Neuronal stem cell (in vitro differentiated cells): ENCODE measurements around the gene ADAP1.

Experiments used
- DNase-seq: peaks from one replicate; pipeline ENCODE4 v3.0.0-alpha.2; 2013; ENCODE audit warnings: low spot score
- H2AFZ ChIP-seq: one replicate; pipeline ENCODE4 v1.6.1; 2013; ENCODE audit warnings: mild to moderate bottlenecking, low read length, inconsistent platforms
- H2AK5ac ChIP-seq: 2 replicates; pipeline ENCODE4 v1.6.1; 2013; ENCODE audit warnings: low read depth, mild to moderate bottlenecking, inconsistent platforms, low read length, moderate library complexity, mixed read lengths
- H2BK120ac ChIP-seq: 2 replicates; pipeline ENCODE4 v1.6.1; 2013; ENCODE audit warnings: low read depth, mild to moderate bottlenecking, inconsistent platforms, low read length, moderate library complexity, mixed read lengths
- H2BK12ac ChIP-seq: one replicate; pipeline ENCODE4 v1.6.1; 2013; ENCODE audit warnings: low read length, inconsistent platforms
- H2BK15ac ChIP-seq: 2 replicates; pipeline ENCODE4 v1.6.1; 2013; ENCODE audit warnings: mild to moderate bottlenecking, low read length, inconsistent platforms, mixed read lengths
- H2BK5ac ChIP-seq: one replicate; pipeline ENCODE4 v1.6.1; 2013; ENCODE audit warnings: inconsistent platforms, mild to moderate bottlenecking, low read length, moderate library complexity
- H3K14ac ChIP-seq: one replicate; pipeline ENCODE4 v1.6.1; 2013; ENCODE audit warnings: low read length, inconsistent platforms
- H3K18ac ChIP-seq: 2 replicates; pipeline ENCODE4 v1.6.1; 2013; ENCODE audit warnings: low read length, inconsistent platforms
- H3K23ac ChIP-seq: 2 replicates; pipeline ENCODE4 v1.6.1; 2013; ENCODE audit warnings: low read depth, mild to moderate bottlenecking, mixed read lengths, low read length, inconsistent platforms; ENCODE audit not compliant: poor library complexity
- H3K27ac ChIP-seq: replicated peaks from 3 replicates; pipeline ENCODE4 v1.5.1; 2013; ENCODE audit warnings: low read length, inconsistent platforms
- H3K27me3 ChIP-seq, 3 experiments: 2 replicates each; pipeline ENCODE4 v1.6.1; 2013; ENCODE audit warnings: low read length in 3 of 3, mild to moderate bottlenecking in 2 of 3, inconsistent platforms in 1 of 3, low read depth in 1 of 3, mixed read lengths in 1 of 3, moderate library complexity in 1 of 3; ENCODE audit not compliant: control insufficient read depth in 3 of 3, insufficient read depth in 3 of 3
- H3K36me3 ChIP-seq, 2 donors: replicated peaks in 1 of 2; 2 replicates each; pipeline ENCODE4 v1.6.1; 2013; ENCODE audit warnings: low read length in 2 of 2; ENCODE audit not compliant: control insufficient read depth in 2 of 2, insufficient read depth in 2 of 2
- H3K4ac ChIP-seq: 2 replicates; pipeline ENCODE4 v1.6.1; 2013; ENCODE audit warnings: inconsistent platforms, mild to moderate bottlenecking, low read length, moderate library complexity
- H3K4me1 ChIP-seq, 2 donors: 1 replicate in 1 of 2; 2 replicates in 1 of 2; pipeline ENCODE4 v1.6.1; 2013; ENCODE audit warnings: low read length in 2 of 2, low read depth in 1 of 2; ENCODE audit not compliant: control insufficient read depth in 2 of 2, insufficient read depth in 1 of 2
- H3K4me2 ChIP-seq: one replicate; pipeline ENCODE4 v1.6.1; 2013; ENCODE audit warnings: mild to moderate bottlenecking, low read length, inconsistent platforms; ENCODE audit not compliant: insufficient read depth, poor library complexity, severe bottlenecking
- H3K4me3 ChIP-seq, 2 donors: 2 replicates each; pipeline ENCODE4 v1.5.1; 2013; ENCODE audit warnings: low read length in 2 of 2, mild to moderate bottlenecking in 2 of 2, inconsistent platforms in 1 of 2, moderate library complexity in 1 of 2
- H3K79me1 ChIP-seq: one replicate; pipeline ENCODE4 v1.6.1; 2013; ENCODE audit warnings: low read depth, mild to moderate bottlenecking, inconsistent platforms, low read length, moderate library complexity
- H3K9ac ChIP-seq: one replicate; pipeline ENCODE4 v1.6.1; 2013; ENCODE audit warnings: mild to moderate bottlenecking, low read depth, low read length, inconsistent platforms; ENCODE audit not compliant: poor library complexity
- H3K9me3 ChIP-seq, 2 donors: replicated peaks in 1 of 2; 2 replicates each; pipeline versions ENCODE3 to v1.6.1; 2013; ENCODE audit warnings: low read length in 2 of 2, mild to moderate bottlenecking in 2 of 2, inconsistent platforms in 1 of 2, low read depth in 1 of 2, mixed read lengths in 1 of 2, moderate library complexity in 1 of 2; ENCODE audit not compliant: control insufficient read depth in 2 of 2, insufficient read depth in 1 of 2
- H4K8ac ChIP-seq: one replicate; pipeline ENCODE4 v1.6.1; 2013; ENCODE audit warnings: low read depth, mild to moderate bottlenecking, inconsistent platforms, low read length, moderate library complexity
- H4K91ac ChIP-seq: one replicate; pipeline ENCODE4 v1.6.1; 2013; ENCODE audit warnings: low read length, low read depth, mild to moderate bottlenecking, inconsistent platforms; ENCODE audit not compliant: poor library complexity
- WGBS, 2 donors: extraction: QIAGEN DNeasy Blood & Tissue Kit; methylation state at CpG; one replicate each; pipeline ENCODE4 v1.1.7; 2013; ENCODE audit warnings: missing lambda C conversion rate in 2 of 2, mixed read lengths in 1 of 2; ENCODE audit not compliant: insufficient read length in 2 of 2, insufficient replicate concordance in 1 of 2; ENCODE audit errors: extremely low coverage in 2 of 2; 5-methylcytosine and 5-hydroxymethylcytosine counted together

The ADAP1 gene

DNA sequence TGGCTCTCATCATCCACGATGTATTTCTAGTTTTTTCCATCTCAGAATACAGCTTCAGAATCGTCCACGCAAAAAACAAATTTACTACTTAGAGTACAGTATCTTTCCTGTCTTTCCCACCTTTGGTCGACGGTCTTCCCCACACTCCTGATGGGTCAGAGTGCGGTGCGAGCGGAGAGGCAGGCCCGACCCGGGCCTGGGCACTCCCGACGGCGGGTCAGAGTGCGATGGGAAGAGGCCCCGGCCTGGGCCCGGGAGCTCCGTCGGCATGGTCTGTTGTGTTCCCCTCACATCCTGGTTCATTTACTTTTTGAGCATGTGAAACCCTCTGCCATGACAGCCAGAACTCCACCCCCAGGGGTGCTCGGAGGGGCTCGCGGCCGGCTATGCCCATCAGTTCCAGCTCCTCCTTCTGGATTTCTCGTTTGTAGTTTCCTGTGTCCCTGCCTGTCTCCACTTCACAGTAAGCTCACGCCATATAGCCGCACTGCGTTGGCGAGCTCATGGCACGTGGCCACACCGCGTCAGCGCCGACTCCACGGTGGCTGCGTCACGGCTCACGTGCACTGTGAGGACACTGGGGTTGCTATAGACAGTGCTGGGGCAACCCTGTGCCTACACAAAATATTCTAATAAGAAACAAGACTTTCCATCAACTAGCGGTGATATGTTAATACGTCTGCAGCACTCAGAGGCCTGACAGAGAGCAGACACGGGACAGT is 13.0 kb upstream of the ADAP1 start:
- WGBS, 2 donors = no CpG with 5 or more reads among the region's 39 CpGs

DNA sequence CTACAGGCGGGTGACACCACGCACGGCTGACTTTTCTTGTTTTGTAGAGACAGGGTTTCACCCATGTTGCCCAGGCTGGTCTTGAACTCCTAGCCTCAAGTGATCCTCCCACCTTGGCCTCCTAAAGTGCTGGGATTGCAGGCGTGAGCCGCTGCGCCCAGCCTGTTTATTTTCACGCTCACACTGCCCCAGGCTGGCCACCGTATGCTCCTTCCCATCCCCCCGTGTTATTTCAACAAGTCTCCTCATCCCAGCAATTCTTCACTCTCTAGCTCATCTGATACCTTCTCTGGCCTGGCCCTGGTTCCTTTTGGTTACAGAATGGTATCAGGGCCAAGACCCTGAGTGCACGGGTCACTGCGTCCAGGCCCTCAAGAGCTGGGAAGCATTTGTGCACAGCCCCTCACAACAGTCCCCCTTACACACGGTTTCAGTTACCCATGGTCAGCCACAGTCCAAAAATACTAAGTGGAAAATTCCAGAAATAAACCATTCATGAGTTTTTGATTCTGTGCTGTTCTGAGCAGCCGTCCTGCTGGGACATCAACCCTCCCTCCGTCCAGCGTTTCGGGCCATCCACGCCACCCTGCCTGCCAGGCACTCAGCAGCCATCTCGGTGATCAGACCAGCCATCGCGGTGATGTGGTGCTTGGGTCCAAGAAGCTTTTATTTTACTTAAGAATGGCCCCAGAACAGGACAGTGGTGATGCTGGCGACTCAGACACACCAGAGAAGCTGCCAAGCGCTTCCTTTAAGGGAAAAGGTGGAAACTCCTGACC is 12.0 kb upstream of the ADAP1 start:
- peaks cover 13% of the 10 kb centered on the region for H3K79me1 ChIP-seq
- H3K4me2 ChIP-seq = no peak overlapping the region
- H3K9ac ChIP-seq = no peak overlapping the region
- no peak overlapping the region for H2BK120ac ChIP-seq
- H3K27me3 ChIP-seq = no peaks in the 10 kb centered on the region
- no CpG with 5 or more reads among the region's 22 CpGs for WGBS, 2 donors
- no peak overlapping the region for H3K27ac ChIP-seq
- no peak overlapping the region for H3K23ac ChIP-seq
- no peak overlapping the region for H2BK15ac ChIP-seq
- H3K14ac ChIP-seq = no peak overlapping the region
- no peak overlapping the region for H3K4ac ChIP-seq
- H4K8ac ChIP-seq = no peak overlapping the region
- peaks cover 21 to 51% of the 10 kb centered on the region in 2 donors for H3K36me3 ChIP-seq
- H2AFZ ChIP-seq = no peak overlapping the region
- H2BK5ac ChIP-seq = no peak overlapping the region
- peaks cover 4 to 13% of the 10 kb centered on the region in 2 donors for H3K4me1 ChIP-seq
- H3K18ac ChIP-seq = no peak overlapping the region
- no peak for DNase-seq
- no peak overlapping the region for H2AK5ac ChIP-seq
- no peak overlapping the region for H4K91ac ChIP-seq
- no peak overlapping the region for H2BK12ac ChIP-seq
- no peak overlapping the region for H3K4me3 ChIP-seq
- no peaks in the 10 kb centered on the region for H3K9me3 ChIP-seq

More for the DNA sequence above, 13.0 kb upstream of the ADAP1 start:
- peak overlapping the region in 1 of 2 donors; percentile 40 for H3K4me3 ChIP-seq
- H3K36me3 ChIP-seq = peaks cover 26 to 60% of the 10 kb centered on the region in 2 donors
- H3K14ac ChIP-seq = no peak overlapping the region
- H3K9ac ChIP-seq = no peak overlapping the region
- H4K8ac ChIP-seq = no peak overlapping the region
- H3K18ac ChIP-seq = no peak overlapping the region
- no peaks in the 10 kb centered on the region for H3K27me3 ChIP-seq
- H2AFZ ChIP-seq = no peak overlapping the region
- H3K4me2 ChIP-seq = no peak overlapping the region
- no peak for DNase-seq
- no peak overlapping the region for H2BK15ac ChIP-seq
- peaks cover 4 to 13% of the 10 kb centered on the region in 2 donors for H3K4me1 ChIP-seq
- H2BK120ac ChIP-seq = no peak overlapping the region
- H4K91ac ChIP-seq = no peak overlapping the region
- H2AK5ac ChIP-seq = no peak overlapping the region
- no peak overlapping the region for H2BK12ac ChIP-seq
- H3K9me3 ChIP-seq = no peaks in the 10 kb centered on the region
- H3K4ac ChIP-seq = no peak overlapping the region
- H3K27ac ChIP-seq = no peak overlapping the region
- H2BK5ac ChIP-seq = no peak overlapping the region
- no peak overlapping the region for H3K23ac ChIP-seq
- H3K79me1 ChIP-seq = peaks cover 11% of the 10 kb centered on the region

DNA sequence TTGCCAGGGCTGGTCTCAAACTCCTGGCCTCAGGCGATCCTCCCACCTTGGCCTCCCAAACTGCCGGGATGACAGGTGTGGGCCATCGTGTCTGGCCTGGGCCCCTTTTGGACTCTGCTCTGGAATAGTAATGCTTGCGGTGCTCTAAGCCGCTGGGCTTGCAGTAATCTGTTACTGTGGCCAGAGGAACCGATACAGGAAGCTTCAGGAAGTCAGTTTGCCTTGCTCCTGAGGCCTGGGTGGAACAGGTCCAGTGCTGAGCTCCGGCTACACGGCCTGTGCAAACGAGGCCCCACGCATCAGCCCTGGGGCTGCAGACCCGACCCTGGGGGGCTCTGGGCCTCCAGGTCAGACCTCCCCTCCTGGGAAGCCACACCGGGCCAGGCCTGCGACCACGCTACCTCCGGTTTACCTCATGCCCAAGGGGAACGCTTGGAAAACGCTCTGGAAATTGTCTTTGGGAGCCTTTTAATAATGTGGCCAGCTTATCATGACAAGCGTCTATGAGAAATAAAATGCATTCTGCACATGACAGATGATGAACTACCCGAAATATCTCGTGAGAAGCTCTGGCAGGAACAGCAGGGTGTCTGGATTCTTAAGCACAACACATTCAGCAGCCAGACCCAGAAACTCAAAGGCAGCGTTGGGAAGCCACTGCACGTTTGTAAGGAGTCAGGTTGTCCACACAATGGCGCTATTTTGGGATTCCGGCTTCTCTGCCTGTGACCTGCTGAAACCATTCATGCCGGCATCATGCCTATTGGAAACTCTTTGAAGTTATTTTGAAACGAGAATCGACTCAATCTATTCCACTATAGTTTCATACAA is 10.1 kb upstream of the ADAP1 start:
- peak overlapping the region; percentile 55 for H3K27ac ChIP-seq
- peaks cover 9% of the 10 kb centered on the region for H3K79me1 ChIP-seq
- no peaks in the 10 kb centered on the region for H3K27me3 ChIP-seq
- peak overlapping the region; percentile 93 for H3K18ac ChIP-seq
- no peak overlapping the region for H3K23ac ChIP-seq
- no peak overlapping the region for H3K4me2 ChIP-seq
- peaks cover 4 to 13% of the 10 kb centered on the region in 2 donors for H3K4me1 ChIP-seq
- WGBS, 2 donors = no CpG with 5 or more reads among the region's 27 CpGs
- no peak for DNase-seq
- no peak overlapping the region for H4K91ac ChIP-seq
- H3K4ac ChIP-seq = no peak overlapping the region
- peak overlapping the region; percentile 47 for H2BK120ac ChIP-seq
- H4K8ac ChIP-seq = no peak overlapping the region
- no peak overlapping the region for H3K4me3 ChIP-seq
- H3K9me3 ChIP-seq = no peaks in the 10 kb centered on the region
- no peak overlapping the region for H2AFZ ChIP-seq
- peak overlapping the region; percentile 79 for H2BK5ac ChIP-seq
- H3K9ac ChIP-seq = no peak overlapping the region
- no peak overlapping the region for H2BK12ac ChIP-seq
- H2BK15ac ChIP-seq = no peak overlapping the region
- peaks cover 15 to 35% of the 10 kb centered on the region in 2 donors for H3K36me3 ChIP-seq
- H2AK5ac ChIP-seq = peak overlapping the region; percentile 82
- no peak overlapping the region for H3K14ac ChIP-seq
